ENCODE data around the gene MAPK6.

GRCh38 chr15:52021128-52021671, 2.2 kb downstream of the MAPK6 start:
- no peak for TF ChIP-seq POLR2A (IDR thresholded peaks at IDR 0.05)
- no peak for TF ChIP-seq EP300 (IDR thresholded peaks at IDR 0.05)
- TF ChIP-seq CTCF (IDR thresholded peaks at IDR 0.05): no peak
- peak in 1 of 3 donors; percentile 36 for TF ChIP-seq POLR2AphosphoS5 (IDR thresholded peaks at IDR 0.05)
